ENCODE data around the gene MRM3.
"Not testable (repeated sequence)": the region's sequence is repeated elsewhere in the genome, so short reads cannot be mapped to it uniquely, and the experiment has no call there.

The MRM3 gene

GRCh38 chr17:755319-755961, 26.7 kb upstream of the MRM3 start:
- not testable (repeated sequence) for DNase-seq

DNA sequence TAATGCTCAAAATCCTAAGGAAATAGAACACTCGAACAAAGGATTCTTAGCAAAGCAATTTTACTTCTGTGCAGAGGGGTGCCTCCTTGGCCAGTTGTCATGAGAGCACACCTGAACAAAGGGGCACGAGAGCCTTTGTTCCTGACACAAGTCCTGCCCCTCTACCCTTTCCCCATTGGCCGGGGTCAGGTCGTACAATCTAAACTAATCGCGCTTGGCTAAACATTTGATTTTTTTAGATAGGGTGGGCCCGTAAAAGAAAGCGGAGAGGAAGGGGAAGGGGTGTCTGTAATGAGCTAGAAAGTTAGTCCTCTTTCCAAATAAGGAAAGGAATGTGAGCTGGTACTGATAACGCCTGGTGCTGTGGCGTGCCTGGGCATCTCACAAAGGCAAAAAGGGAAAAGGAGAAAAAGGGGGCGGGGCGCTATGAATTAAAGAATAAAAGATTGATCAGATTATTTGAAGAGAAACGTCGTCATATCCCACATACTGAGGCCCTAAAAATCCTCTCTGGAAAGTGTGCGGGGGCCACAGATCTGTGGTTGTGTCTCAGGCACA, 26.1 kb upstream of the MRM3 start:
- DNase-seq, result not testable (repeated sequence)

DNA sequence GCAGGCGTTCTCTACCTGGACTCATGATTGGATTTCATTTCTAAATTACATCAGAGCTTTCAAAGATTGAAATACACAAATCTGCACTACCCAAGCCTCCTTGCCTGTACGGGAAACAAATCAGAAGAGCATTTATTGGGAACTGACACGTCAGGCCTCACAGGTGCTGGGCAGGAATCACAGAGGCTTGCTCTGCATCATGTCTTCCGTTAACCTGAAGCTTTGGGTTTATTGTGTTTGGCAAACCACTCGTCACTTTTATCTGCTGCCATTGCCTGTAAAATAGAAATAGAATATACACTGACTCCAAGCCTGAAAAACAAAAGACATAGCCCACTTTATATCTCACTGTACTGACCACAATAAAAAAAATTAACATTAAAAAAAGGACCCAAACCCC, 22.2 kb upstream of the MRM3 start:
- DNase-seq, result no peak

- no peak for DNase-seq
Measured at GRCh38 chr17:760371-760770, 21.8 kb upstream of the MRM3 start.

- no peak for DNase-seq
Measured at GRCh38 chr17:767076-767475, 15.1 kb upstream of the MRM3 start.

- no peak for DNase-seq
Measured at GRCh38 chr17:773016-773415, 9.1 kb upstream of the MRM3 start.

GRCh38 chr17:773467-774312, 8.5 kb upstream of the MRM3 start:
- no peak for DNase-seq

DNA sequence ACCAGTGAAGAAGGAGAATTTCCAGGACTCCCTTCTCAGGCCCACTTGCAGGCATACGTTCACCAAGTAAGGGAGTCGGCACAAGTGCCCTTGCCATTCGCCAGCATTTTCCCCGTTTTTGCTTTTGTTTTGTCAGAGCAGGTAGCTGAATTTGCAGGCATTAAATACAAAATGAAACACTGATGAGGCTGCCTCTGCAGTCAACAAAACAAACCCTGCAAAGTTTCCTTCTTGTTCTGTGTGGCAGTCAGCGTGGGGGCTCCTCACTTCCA, 7.9 kb upstream of the MRM3 start:
- no peak for DNase-seq

- DNase-seq, result no peak
Measured at GRCh38 chr17:778096-778495, 4.1 kb upstream of the MRM3 start.

DNA sequence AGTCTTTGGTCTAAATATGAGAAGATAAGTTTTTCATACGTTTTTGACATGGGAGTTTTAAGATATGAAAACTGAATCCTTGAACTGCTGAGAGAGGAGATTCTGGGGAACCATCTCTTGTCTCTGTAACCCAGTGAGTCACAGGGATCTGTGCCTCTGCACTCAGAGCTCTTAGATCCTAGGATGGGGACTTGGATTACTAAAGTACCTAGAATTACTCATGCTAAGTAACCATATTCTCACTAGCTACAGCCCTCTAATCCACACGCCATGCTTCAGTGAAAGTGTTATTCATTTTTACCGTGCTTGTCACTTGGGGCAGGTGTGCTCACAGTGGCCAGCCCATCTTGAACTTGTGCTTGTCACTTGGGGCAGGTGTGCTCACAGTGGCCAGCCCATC, 2.0 kb downstream of the MRM3 start:
- no peak for DNase-seq

- DNase-seq, result not testable (repeated sequence)
Measured at GRCh38 chr17:785901-786300, 3.7 kb downstream of the MRM3 start.

- no peak for DNase-seq
Measured at GRCh38 chr17:787641-788221, 5.6 kb downstream of the MRM3 start.

DNA sequence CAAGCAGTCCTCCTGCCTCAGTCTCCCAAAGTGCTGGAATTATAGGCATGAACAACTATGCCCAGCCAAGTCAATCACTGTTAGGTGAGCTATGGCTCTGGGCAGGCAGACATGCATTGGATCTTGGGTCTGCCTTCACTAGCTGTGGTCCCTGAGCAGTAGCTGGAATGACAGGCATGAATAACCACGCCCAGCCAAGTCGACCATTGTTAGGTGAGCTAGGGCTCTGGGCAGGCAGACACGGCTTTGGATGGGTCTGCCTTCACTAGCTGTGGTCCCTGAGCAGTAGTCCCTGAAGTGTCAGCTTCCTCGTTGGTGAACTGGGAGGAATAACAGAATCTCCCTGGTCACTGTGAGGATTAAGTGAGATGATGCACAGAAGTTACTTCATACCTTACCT, 6.4 kb downstream of the MRM3 start:
- DNase-seq, result no peak

DNA sequence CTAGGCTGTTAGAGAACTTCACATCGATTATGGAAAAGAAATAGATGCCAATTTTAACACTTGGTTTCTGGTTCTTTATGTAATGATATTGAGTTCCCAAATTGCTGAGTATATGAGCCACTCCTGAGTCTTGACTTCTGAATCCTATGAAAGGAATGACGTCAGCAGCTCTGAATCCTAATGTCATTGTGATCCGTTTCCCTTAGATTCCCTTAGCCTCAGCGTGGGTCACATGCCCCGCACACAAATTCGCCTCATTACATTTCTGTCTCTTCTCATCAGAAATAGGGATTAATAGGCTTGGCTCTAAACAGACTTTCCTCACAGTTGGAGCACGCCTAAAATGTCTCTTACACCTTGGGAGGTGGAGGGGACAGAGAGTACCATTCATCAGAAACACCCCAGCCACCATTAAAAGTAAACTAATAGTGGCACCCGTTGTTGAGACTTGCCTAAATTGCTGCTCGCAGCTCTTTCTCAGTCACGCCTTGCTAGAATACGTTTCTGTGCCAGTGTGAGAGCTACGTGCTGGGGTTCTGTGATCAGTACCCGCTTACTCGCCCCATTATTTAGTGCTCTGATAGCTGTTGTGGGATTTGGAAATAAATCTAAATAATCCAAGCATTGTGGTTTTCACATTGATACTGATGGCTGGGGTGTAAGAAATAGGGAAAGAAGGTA, 7.1 kb downstream of the MRM3 start:
- DNase-seq, result no peak

DNA sequence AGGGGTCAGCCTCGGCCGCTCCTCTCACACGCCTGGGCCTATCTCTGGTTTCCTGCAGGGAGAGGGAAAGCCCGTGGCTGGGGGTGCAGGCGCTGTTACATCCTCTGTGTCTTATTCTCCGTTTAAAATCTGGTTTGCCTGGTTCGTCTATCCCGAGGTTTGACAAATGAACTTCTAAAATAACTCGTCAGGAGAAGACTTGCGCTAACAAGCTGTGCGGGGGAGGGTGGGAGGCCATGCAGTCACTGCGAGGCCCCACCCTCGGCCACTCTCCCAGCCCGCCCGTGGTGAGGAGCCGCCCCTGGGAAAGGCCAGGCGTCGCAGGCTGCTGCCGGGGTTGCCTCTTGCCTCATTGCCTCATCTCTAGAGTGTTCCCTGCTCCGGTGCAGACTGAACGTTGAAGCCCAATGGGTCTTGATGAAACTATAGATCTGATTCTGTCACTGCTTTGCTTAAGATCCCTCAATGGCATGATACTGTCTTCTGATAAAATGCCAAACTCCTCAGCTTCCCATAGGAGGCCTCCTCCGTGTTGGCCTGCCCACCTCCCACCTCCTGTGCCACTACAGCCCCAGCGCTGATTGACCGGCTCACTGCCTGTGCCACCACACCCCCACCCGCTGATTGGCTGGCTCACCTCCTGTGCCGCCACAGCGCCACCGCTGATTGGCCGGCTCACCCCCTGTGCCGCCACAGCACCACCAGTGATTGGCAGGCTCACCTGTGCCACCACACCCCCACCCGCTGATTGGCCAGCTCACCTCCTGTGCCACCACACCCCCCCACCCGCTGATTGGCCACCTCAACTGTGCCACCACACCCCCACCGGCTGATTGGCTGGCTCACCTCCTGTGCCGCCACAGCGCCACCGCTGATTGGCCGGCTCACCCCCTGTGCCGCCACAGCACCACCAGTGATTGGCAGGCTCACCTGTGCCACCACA, 8.0 kb downstream of the MRM3 start:
- not testable (repeated sequence) for DNase-seq

- DNase-seq, result not testable (repeated sequence)
Measured at GRCh38 chr17:790874-791247, 8.7 kb downstream of the MRM3 start.

- no peak for DNase-seq
Measured at GRCh38 chr17:791829-792228, 9.7 kb downstream of the MRM3 start.

- peak; percentile 16 for DNase-seq
Measured at GRCh38 chr17:792277-792676, 10.1 kb downstream of the MRM3 start.

- DNase-seq, result peak; percentile 81
Measured at GRCh38 chr17:794876-795275, 12.7 kb downstream of the MRM3 start.

GRCh38 chr17:795276-795675, 13.1 kb downstream of the MRM3 start:
- no peak for DNase-seq

DNA sequence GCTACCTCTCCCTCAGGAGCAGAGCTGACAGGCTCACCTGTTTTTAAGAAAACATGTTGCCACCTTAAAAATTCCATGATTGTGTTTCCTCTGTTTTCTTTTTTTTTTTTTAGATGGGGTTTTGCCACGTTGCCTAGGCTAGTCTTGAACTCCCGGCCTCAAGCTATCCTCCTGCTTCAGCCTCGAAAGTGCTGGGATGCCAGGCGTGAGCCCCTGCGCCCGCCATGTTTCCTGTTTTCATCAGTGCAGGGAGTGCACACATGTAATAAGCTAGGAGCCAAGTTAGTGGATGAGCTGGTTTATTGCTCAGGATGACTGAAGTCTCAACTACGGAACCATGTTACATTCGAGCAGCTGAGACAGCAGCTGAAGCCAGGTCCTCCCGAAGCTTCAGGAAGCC, 13.6 kb downstream of the MRM3 start:
- DNase-seq, result no peak

- DNase-seq, result no peak
Measured at GRCh38 chr17:796609-797008, 14.5 kb downstream of the MRM3 start.
